ENCODE results near the gene TXLNB.
A peak's percentile ranks its signal among the peaks of the same experiment; 100 is the strongest.

Gene TXLNB

GRCh38 chr6:139278190-139278589 is 13.6 kb downstream of the TXLNB start:
- H3K4me3 ChIP-seq (replicated peaks in 1 of 2; ENCODE audit: low read depth in 2 of 2, low read length in 2 of 2): no peak overlapping the region

DNA sequence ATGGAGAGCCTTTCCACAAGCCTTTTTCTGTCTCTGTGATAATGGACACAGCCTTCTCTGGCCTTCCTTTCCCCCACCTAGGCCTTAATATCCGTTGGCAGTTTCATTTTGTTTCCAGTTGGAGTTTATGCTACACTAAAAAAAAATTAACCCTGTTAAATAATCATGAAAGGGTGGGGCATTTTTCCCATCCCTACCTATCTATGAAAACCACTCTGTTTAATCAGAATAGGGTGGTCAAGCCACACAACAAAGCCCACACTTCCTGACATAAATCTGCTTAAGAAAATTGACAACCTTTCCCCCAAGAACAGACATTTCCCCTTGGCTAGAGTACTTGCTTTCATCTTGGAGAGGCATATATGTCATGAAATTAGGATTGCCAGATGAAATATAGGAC is 14.2 kb downstream of the TXLNB start:
- no peak for DNase-seq (ENCODE audit: low read depth in 2 of 2)
- H3K4me3 ChIP-seq (replicated peaks in 1 of 2; ENCODE audit: low read depth in 2 of 2, low read length in 2 of 2): no peak overlapping the region
- TF ChIP-seq CTCF (IDR thresholded peaks at IDR 0.05; ENCODE audit: low read depth, low read length): no peak

More at GRCh38 chr6:139278190-139278589, 13.6 kb downstream of the TXLNB start:
- no peak for TF ChIP-seq CTCF (IDR thresholded peaks at IDR 0.05; ENCODE audit: low read depth, low read length)
- DNase-seq (ENCODE audit: low read depth in 2 of 2): peak in 1 of 2 donors; percentile 10

GRCh38 chr6:139277161-139277560 is 14.6 kb downstream of the TXLNB start:
- DNase-seq (ENCODE audit: low read depth in 2 of 2): peak; percentile 41 to 58
- no peak overlapping the region for H3K4me3 ChIP-seq (replicated peaks in 1 of 2; ENCODE audit: low read depth in 2 of 2, low read length in 2 of 2)
- TF ChIP-seq CTCF (IDR thresholded peaks at IDR 0.05; ENCODE audit: low read depth, low read length): no peak

DNA sequence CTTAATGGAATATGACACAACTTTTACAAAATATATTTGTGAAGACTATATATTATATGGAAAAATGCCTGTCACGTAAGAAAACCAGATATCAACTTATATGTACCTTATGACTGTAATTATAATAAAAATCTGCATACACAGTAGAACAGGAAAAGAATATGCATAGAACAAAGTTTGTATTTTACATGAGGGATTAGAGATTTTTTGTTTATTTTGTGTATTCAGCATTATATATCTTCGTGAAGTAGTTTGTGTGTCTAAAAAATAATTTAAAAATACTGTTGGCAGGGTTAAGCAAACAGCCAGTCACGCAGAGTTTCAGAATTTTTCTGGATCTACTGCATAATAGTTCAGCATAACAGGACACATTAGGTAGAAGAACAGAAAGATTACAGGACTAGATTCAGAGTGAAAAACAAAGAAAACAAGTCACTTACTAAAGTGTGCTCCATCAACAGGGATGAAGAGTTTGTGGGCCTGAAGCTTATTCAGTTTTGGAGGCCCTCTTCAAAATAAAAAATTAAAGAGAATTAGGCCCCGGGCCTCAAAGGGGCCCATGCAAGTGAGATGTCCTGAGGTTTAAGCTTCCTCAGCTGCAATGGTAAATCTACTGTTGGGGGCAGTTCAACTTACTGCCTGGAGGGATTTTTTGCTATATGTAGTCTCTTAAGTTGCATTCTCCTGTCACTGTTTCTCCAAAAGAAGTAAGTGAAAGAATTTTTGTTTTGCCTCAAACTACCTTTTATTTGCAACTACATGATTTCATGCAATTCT is 16.3 kb downstream of the TXLNB start:
- no peak overlapping the region for H3K4me3 ChIP-seq (replicated peaks in 1 of 2; ENCODE audit: low read depth in 2 of 2, low read length in 2 of 2)
- TF ChIP-seq CTCF (IDR thresholded peaks at IDR 0.05; ENCODE audit: low read depth, low read length): no peak

GRCh38 chr6:139271056-139271455 is 20.7 kb downstream of the TXLNB start:
- no peak for DNase-seq (ENCODE audit: low read depth in 2 of 2)
- TF ChIP-seq CTCF (IDR thresholded peaks at IDR 0.05; ENCODE audit: low read depth, low read length): no peak
- no peak overlapping the region for H3K4me3 ChIP-seq (replicated peaks in 1 of 2; ENCODE audit: low read depth in 2 of 2, low read length in 2 of 2)

More for the DNA sequence above, 16.3 kb downstream of the TXLNB start:
- DNase-seq (ENCODE audit: low read depth in 2 of 2): no peak

- no peak for DNase-seq (ENCODE audit: low read depth in 2 of 2)
- no peak overlapping the region for H3K4me3 ChIP-seq (replicated peaks in 1 of 2; ENCODE audit: low read depth in 2 of 2, low read length in 2 of 2)
- TF ChIP-seq CTCF (IDR thresholded peaks at IDR 0.05; ENCODE audit: low read depth, low read length): no peak
Measured at GRCh38 chr6:139270249-139270648, 21.5 kb downstream of the TXLNB start.

Data from cardiac fibroblast (primary cell).